IMR-90 (cell line): ENCODE data around the gene C5orf24.

Experiments
- CTCF ChIP-seq: conservative IDR thresholded peaks from 2 replicates; pipeline ENCODE4 v1.5.1; 2012; ENCODE audit warnings: mild to moderate bottlenecking, low read depth, low read length, improper control_type of control experiment
- MXI1 ChIP-seq: IDR thresholded peaks from 2 replicates; pipeline ENCODE4 v1.6.1; 2012; ENCODE audit warnings: low read depth, mild to moderate bottlenecking, low read length, moderate library complexity, borderline replicate concordance
- POLR2A ChIP-seq: IDR thresholded peaks from 2 replicates; pipeline ENCODE4 v1.6.1; 2012; ENCODE audit warnings: mild to moderate bottlenecking, low read depth, low read length
- RAD21 ChIP-seq: IDR thresholded peaks from 2 replicates; pipeline ENCODE4 v1.6.1; 2012; ENCODE audit warnings: low read length, improper control_type of control experiment
- RCOR1 ChIP-seq: IDR thresholded peaks from 2 replicates; pipeline ENCODE4 v1.6.1; 2012; ENCODE audit warnings: mild to moderate bottlenecking, low read length, improper control_type of control experiment; ENCODE audit not compliant: insufficient replicate concordance
- RFX5 ChIP-seq: IDR thresholded peaks from 2 replicates; pipeline ENCODE4 v1.8.0; 2012; ENCODE audit warnings: low read depth, mild to moderate bottlenecking, low read length, moderate library complexity
- SMC3 ChIP-seq: fragments of 150-350 bp; IDR thresholded peaks from 2 replicates; pipeline ENCODE4 v1.6.1; 2016; ENCODE audit warnings: low read depth, mild to moderate bottlenecking, antibody characterized with exemption, low read length, moderate library complexity
- TF ChIP-seq, protein P1 (sequence below): fragments of 150-350 bp; IDR thresholded peaks from 2 replicates; pipeline ENCODE4 v1.6.1; 2017; ENCODE audit warnings: mild to moderate bottlenecking, antibody characterized with exemption, low read length, low read depth

DNA sequence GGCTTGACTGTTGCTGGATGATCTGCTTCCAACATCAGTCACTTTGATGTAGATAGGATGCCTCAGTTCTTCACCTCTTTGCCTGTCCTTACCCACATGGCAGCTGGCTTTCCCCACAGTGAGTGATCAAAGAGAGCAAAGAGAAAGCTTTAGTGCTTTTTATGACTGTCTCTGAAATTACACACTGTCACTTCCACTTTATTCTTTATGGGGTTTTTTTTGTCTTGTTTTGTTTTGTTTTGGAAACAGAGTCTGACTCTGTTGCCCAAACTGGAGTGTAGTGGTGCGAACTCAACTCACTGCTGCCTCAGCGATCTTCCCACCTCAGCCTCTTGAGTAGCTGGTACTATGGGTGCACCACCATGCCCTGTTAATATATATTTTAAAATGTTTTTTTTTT lies 32.4 kb upstream of the C5orf24 start:
- TF ChIP-seq MXI1: no peak
- TF ChIP-seq CTCF: no peak
- no peak for TF ChIP-seq SMC3
- no peak for TF ChIP-seq RCOR1
- no peak for TF ChIP-seq POLR2A
- TF ChIP-seq RAD21: no peak
- TF ChIP-seq RFX5: no peak
- TF ChIP-seq, protein P1, sequence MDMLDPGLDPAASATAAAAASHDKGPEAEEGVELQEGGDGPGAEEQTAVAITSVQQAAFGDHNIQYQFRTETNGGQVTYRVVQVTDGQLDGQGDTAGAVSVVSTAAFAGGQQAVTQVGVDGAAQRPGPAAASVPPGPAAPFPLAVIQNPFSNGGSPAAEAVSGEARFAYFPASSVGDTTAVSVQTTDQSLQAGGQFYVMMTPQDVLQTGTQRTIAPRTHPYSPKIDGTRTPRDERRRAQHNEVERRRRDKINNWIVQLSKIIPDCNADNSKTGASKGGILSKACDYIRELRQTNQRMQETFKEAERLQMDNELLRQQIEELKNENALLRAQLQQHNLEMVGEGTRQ: no peak
